Panc1 (cell line): ENCODE results near the gene KDR.

Experiments used
- POLR2AphosphoS5 ChIP-seq: IDR thresholded peaks from 2 replicates; pipeline ENCODE4 v1.6.1; 2012; ENCODE audit warnings: mild to moderate bottlenecking, low read depth, low read length, moderate library complexity
- REST ChIP-seq, 2 experiments: IDR thresholded peaks; 2 replicates each; pipeline ENCODE4 v1.6.1; 2011 to 2012; ENCODE audit warnings: low read depth in 2 of 2, control low read depth in 1 of 2, low read length in 1 of 2, mild to moderate bottlenecking in 1 of 2, moderate library complexity in 1 of 2; ENCODE audit not compliant: insufficient read depth in 1 of 2
- TF ChIP-seq, protein P1 (sequence below): fragments of 450-650 bp; IDR thresholded peaks from 2 replicates; pipeline ENCODE4 v1.5.1; 2017; ENCODE audit warnings: mild to moderate bottlenecking

GRCh38 chr4:55086578-55086977 lies 38.8 kb downstream of the KDR start:
- TF ChIP-seq, protein P1, sequence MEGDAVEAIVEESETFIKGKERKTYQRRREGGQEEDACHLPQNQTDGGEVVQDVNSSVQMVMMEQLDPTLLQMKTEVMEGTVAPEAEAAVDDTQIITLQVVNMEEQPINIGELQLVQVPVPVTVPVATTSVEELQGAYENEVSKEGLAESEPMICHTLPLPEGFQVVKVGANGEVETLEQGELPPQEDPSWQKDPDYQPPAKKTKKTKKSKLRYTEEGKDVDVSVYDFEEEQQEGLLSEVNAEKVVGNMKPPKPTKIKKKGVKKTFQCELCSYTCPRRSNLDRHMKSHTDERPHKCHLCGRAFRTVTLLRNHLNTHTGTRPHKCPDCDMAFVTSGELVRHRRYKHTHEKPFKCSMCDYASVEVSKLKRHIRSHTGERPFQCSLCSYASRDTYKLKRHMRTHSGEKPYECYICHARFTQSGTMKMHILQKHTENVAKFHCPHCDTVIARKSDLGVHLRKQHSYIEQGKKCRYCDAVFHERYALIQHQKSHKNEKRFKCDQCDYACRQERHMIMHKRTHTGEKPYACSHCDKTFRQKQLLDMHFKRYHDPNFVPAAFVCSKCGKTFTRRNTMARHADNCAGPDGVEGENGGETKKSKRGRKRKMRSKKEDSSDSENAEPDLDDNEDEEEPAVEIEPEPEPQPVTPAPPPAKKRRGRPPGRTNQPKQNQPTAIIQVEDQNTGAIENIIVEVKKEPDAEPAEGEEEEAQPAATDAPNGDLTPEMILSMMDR = no peak
- TF ChIP-seq POLR2AphosphoS5 (no peak), REST (IDR thresholded peaks at IDR 0.05; ENCODE audit: insufficient read depth in 1 of 2, low read depth in 2 of 2, low read length in 1 of 2) (no peak)
